ENCODE data around the gene POLDIP3.
"Not testable (repeated sequence)": the region's sequence is repeated elsewhere in the genome, so short reads cannot be mapped to it uniquely, and the experiment has no call there.

POLDIP3 gene

DNA sequence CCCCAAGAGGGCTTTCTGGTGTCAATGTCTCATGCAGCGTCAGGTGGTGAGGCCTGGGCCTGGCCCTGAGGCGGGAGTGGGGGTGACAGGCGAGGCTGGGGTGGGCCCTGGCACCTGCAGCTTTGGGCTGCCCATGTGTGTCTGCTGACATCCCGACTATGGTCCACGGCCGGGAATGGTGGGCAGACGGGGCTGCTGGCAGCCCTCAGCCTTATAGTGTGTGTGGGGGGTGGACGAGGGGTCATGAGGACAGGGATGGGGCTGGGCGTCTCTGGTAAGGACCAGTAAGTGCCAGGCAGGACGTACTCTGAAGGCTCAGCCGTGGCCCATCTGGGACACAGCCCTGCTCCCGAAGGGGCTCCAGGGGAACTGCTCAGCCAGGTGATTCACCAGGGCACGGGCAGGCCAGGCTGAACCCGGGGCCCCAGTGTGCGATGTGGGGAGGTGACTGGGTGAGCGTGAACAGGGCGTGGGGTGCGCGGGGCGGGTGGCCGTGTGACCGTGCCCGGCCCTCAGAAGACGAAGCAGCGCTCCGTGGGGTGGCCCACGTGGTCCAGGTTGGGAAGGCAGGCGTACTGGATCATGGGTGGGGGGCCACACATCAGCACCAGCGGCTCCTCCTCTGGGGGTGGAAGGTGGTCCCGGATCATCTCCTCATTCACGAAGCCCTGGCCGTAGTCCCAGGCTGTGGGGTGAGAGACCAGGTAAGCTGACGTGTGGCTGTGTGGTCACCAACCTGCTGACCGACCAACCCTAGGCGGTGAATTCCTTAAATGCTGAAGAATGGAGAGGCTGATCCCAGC lies 4.8 kb upstream of the POLDIP3 start:
- DNase-seq = no peak

DNA sequence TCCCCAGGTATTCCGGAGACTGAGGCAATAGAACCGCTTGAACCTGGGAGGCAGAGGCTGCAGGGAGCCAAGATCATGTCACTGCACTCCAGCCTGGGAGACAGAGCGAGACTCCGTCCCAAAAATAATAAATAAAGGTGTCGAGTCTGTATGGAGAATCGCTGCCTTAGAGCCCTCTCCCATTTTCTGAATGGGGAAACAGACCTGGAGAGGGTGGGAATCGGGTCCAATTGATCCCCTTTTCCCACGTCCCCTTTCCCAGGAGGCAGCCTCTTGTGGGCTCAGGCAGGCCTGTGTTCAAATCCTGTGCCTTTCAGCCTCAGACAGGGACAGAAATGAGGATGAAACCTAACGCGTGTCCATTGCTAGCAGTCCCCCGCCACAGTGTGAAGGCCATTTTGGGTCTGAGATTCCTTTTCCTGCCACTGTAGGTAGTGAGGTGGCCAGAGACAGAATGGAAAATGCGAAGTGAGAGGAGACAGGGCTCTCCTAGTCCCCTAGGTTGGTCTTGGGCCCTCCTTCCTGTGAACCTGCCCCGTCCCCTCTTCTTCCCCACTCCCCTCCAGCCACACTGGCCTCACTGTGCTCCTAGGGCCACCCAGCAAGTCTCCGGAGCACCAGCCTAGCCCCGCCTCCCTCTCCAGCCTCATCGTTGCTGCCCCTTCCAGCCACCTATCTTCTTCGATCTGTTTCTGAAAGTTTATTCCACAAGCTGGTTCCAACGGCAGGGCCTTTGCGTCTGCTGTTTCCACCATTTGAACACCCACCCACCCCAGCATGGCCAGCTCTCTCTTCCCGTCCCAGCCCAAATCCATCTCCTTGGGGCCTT lies 2.7 kb upstream of the POLDIP3 start:
- no peak for DNase-seq

DNA sequence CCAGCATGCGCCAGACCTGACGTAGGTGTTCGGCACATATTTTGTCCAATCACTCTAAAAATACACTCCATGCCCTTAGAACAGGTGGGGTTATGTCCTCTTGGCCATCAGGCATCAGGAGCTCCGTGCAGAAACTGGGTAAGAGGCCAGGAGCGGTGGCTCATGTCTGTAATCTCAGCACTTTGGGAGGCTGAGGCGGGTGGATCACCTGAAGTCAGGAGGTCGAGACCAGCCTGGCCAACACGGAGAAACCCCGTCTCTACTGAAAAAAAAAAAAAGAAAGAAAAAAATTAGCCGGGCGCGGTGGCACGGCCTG lies 1.1 kb upstream of the POLDIP3 start:
- not testable (repeated sequence) for DNase-seq

DNA sequence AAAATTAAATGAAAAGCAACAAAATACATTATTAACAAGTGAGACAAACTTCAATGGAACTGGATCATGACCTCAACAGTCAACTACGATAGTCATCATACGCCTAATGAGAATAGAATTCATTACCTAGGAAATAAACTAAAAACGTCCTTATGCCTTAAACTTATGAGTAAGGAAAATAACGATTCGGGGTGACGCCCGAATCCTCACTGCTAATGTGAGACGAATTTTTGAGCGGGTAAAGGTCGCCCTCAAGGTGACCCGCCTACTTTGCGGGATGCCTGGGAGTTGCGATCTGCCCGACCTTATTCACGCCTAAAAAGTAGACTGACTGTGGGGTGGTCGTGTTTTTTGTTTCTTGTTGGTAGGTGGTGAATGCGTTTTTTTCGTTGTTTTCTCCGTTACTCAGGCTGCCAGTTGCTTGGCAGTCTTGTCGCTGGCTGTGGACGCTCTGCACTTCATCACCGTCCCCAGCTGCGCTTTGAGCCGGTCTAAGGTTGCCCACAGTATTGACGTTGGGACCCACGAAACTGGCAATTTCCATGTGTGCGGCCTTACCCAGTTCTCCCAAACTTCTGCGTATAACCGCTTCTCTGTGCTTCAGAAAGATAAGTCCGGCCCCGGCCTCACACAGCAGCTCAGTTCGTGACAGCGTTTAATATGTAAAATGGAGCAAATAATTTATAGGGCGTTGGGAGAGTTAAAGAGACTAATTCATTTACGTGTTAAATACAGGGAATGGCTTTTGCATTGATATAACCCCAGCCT lies 593 bp upstream of the POLDIP3 start:
- no peak for DNase-seq

DNA sequence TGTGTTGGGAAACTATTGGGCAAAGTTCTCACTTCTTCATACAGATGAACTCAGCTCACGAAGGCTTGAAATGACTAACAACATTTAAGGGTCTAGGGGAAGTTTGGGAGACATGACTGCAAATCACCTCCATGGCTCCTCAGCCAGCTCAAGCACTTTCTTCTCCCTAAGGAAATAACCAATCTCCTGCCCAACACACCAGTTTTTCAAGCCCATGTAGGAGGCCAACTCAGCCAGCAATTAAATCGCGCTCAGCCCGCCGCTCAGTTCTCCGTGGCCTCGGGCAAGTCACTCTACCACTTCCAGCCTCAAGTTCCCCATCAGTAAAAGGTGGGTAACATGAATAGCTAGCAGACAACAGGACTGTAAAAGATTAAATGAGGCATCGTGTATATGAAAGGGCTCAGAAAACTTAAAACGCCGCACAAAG lies 796 bp downstream of the POLDIP3 start:
- no peak for DNase-seq

DNA sequence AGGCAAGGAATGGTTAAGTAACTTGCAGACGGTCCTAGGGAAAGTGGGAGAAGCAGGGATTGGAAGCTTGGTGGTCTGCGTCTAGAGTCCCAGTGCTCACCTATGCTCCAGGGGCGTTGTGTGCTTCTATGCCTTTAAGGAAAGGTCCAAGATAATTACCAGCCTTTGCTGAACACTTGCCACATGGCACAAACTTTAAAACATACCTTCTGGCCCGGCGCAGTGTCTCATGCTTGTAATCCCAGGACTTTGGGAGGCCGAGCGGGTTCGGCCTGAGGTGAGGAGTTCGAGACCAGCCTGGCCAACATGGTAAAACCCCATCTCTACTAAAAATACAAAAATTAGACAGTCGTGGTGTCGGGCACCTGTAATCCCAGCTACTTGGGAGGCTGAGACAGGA lies 2.3 kb downstream of the POLDIP3 start:
- DNase-seq = no peak

DNA sequence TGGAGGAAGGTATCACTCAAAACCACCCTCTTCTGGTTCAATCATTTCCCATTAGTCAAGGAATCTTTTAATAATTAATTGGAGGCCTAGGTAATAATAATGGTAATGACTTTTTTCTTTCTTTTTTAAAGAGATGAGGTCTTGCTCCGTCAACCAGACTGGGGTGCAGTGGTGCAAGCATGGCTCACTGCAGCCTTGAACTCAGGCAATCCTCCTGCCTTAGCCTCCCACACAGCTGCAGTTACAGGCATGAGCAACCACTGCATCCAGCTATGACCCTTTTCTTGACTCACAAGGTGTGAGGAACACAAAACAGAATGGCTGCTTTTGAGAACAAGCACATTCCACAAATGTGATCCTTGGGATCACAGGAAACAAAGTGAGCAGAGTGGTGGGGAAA lies 3.6 kb downstream of the POLDIP3 start:
- DNase-seq = no peak

DNA sequence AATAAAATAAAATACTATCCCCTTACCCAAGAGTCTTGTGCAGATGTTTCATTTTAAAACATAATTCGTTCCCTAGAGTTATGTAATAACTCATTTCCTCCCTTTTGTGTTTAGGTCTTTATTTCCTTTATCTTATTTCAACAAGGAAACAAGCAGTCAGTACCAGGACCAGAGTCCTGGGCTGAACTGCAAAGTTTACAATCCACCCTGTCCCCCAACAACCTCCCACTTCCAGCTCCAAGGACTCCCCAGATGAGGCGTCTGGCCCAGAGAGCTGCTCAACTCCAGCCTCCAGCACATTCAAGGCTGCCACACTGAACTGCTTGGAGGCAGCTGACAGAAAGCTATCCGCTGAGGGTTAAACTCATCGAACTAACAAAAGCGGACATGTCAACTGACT lies 4.5 kb downstream of the POLDIP3 start:
- DNase-seq = no peak

DNA sequence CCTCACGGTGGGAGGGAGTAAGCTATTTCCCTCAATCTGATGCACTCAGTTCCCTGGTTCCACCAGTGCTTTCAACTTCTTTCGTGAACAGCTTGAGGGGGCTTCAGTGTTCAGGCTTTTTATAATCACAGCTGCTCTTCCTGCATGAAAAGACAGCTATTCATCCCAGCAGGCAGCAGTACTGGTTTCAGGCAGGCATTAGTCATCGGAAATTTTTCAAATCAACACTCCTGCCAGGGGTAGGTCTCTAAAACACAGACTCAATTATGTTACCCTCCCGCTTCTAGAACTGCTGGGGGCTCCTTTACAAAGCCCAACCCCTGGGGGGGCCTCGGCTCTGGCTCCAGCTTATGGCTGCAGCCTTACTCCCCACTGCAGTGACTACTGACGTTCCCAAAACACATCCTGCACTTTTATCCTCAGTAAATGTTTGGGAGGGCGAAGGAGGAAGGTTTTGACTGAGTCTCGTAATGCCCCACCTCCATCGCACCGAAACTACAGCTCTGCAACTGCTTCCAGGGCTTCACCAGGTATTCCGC lies 5.8 kb downstream of the POLDIP3 start:
- no peak for DNase-seq

DNA sequence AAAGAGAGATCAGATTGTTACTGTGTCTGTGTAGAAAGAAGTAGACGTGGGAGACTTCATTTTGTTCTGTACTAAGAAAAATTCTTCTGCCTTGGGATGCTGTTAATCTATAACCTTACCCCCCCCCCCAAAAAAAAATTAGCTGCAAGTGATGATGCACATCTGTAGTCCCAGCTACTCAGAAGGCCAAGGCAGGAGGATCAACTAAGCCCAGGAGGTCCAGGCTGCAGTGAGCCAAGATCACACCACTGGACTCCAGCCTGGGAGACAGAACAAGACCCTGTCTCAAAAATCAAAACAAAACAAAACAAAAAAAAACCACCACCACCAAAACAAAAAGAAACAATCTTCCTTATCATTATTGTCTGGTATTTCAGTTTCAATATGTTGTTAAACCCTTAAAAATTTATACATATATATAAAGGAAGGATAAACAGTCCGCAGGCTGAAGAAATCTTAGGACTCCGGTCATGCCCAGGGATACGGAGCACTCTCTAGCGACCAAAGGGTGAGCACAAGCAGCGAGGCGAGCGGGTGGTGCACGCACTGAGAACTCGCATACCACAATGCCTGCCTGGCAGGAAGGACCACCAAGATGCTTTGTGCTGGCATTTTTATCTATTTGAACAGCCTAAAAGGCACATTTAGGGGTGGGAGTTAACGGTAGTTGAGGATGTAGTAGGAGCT lies 6.4 kb downstream of the POLDIP3 start:
- DNase-seq = no peak

DNA sequence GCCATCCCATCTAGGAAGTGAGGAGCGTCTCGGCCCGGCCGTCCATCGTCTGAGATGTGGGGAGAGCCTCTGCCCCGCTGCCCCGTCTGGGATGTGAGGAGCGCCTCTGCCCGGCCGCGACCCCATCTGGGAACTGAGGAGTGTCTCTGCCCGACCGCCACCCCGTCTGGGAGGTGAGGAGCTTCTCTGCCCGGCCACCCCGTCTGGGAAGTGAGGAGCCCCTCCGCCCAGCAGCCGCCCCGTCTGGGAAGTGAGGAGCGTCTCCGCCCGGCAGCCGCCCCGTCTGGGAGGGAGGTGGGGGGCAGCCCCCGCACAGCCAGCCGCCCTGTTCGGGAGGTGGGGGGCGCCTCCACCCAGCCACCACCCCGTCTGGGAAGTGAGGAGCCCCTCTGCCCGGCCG lies 7.0 kb downstream of the POLDIP3 start:
- DNase-seq = not testable (repeated sequence)

DNA sequence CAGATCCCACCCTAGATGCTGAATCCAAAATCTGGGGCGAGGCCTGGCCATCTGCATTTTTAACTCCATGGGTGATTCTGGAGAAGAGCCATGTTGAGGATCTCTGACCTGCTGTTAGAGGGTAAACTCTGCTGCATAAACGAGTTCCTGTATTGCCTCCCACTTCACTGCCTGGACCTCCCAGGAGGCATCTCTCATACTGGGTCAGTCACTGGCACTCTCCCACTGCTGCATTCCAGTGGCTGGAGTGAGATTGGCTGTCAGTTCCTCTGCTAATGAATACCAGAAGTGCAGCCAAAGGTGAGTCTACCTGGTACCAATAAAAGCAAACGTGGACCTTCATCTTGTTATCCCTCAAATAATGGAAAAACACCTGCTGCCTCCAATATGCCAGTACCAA lies 10.3 kb downstream of the POLDIP3 start:
- DNase-seq = no peak

DNA sequence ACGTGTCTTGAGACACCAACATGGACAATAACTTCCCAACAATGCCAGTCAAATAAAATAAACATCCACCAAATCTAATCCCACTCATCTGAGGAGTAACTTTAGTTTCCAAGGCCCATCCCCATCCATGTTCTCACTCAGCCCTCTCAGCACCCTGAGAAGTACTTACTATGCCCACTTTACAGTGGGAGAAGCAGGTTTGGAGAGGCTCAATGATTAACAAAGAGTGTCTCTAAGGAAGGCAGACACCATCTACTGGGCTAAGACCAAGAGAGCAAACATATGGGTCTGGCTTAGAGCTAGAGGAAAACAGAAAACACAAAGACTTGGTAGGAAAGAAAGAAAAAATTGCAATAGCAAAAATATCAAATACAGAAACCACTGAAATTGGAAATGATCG lies 11.3 kb downstream of the POLDIP3 start:
- no peak for DNase-seq

DNA sequence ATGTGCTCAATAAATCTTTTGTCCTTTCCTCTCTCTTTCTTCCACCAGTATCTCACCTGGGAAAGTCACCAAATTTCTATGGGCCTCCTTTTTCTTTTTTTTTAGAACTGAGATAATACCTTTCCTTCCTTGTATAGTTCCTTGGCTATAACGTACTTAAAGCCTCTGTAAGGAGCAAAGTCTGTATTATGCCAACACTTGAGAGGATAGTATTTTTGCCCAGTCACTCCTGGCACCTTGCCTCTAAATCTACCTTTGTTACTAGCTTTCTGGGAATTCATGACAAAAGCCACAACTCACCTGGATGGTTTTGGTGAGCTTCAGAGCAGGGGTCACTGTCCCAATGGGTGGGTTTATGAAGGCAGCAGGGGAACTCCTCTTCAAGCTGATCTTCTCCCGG lies 12.2 kb downstream of the POLDIP3 start:
- DNase-seq = no peak

DNA sequence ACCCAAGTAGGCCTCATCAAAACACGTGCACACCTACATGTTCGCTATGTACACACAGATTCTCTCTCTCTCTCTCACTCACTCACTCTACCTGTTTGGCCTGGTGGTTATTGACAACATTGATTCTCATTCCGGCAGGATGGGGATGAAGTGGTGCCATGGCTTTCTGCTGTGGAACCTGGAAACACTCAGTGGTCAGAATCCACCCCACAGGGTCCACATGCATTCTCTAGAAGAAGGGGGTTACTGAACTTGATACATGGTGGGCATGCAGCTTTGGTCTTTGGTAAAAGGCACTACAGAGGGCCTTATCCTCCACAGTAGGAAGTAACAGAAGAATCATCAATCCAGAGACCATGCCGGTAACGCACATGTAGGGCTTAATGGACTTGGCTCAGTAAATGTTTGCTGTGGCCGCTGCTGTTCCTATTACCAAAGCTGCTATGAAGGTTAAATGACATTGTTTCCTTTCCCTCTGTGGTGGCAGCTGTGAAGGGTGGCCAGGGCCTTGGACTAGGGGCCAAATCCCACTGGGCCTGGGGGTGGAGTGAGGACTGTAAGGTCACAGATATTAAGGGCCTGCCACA lies 12.7 kb downstream of the POLDIP3 start:
- DNase-seq = no peak

DNA sequence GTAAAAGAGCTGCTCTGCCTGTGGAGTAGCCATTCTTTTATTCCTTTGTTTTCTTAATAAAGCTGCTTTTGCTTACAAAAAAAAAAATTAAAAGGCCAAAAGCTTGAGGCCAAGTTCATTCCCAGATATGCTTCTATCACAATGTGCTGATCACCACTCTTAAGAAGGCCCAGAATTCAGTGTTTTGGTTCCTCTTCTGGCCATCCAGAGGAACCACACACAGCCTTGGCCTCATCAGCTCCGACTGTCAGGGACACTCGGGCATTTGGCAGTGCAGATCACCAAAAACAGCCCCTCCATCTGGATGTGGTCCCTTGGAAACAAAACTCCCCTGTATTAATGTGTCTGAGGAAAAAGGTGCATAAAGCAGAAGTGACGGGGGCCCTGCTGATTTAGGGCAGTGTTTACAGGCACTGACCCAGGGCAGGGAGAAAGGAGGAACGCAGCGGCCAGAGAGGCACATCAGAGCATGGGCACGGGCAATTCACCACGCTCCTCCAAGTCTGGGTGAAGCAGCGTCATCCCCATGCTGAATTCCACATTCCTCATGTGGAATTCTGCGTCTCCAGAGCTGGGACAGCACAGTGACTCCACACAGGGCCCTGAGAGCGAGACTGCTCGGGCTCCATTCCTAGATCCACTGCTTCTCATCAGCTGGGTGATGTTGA lies 17.7 kb downstream of the POLDIP3 start:
- DNase-seq = no peak

DNA sequence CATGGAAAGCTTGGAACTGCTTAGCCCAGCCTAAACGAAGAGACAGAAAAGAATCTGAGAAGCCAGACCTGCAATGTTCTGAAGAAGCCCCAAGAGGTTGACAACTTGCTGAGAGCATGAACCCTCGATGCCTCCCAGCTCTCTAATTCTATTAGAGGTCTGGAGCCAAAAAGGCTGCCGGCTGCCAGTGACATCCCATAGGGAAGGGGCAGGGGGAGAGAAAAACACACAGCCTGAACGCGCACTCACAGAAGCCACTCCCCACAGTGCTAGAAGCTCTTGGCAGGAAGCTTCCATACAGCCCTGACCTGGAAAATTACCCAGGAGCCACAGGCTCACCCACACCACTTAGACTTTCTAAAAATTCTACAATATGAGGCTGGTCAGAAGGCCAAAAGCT lies 18.3 kb downstream of the POLDIP3 start:
- DNase-seq = no peak

DNA sequence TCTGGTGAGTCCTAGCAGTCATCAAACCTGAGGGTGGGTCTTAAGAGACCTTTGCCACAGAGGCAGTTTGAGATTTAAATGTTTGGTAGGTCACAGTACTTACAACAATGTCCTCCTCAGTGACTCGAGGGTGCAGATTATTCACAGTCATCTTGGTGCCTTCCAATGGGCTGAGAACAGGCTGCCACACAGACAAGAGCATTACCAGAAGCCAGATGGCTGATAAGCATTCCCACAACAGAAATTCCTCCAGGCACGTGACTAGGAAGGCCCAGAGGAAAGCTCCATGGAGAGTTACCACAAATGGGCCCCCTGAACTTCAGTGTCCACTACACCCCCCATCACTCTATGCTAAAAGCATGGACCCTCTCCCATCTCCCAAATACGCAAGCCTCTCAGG lies 19.2 kb downstream of the POLDIP3 start:
- DNase-seq = no peak

DNA sequence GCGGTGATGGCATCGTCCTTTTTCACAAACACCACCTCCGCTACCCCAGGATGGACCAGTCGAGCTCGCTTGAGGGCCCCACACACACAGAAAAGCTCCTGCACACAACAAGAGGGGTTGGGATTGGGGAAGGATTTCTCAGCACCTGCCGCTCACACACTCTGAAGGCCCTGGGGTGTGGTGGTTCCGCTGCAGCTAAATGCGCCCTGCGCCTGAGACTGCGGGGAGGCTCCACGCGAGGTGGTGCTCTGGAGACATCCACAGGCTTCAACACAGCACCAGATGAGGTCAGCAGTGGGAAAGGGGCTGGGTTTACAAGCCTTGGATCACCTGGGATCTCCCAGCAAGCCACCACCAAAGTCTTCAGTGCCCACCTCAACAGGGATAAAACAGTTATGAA lies 22.7 kb downstream of the POLDIP3 start:
- no peak for DNase-seq

DNA sequence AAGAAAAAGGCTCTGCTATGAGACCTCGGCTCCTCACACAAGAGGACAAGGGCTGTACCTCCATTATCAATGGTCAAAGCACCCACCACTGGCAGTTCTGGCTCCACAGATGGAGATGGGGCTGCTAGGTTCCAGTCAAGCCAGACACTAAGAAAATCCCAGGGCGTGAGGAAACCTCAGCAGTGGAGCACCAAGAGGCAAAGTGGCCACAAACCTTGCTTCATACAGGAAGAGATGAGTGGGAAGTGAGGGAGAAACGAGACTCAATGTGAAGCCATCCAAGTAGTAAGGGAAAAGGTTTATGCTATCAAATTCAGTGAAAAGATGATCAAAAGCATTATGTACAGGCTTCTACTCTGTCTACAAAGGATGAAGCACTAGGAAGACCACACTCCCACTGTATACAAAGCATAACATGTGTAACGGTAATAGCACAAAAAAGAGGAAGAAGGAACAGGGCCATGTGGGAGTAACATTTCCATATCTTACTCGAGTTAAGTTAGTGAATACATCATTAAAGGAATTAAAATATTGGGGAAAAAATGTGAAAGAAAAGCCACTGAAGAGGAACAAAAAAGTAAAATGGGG lies 27.0 kb downstream of the POLDIP3 start:
- DNase-seq = no peak

DNA sequence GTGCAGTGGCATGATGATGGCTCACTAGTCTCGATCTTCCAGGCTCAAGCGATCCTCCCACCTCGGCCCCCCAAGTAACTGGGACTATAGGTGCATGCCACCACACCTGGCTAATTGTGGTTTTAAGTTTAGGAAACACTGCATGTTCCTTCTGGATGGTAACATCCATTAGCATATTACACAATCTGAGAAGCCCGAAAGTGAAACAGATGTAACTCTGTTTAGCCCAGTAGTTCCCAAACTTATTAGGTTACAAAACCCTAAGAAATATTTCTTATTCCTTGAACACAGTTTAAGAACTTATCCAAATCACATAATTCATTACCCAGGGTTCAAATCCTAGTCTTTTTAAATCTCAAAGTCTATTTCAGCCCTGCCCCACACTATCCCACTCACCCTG lies 28.3 kb downstream of the POLDIP3 start:
- DNase-seq = no peak

All from activated gamma-delta T cell (primary cell).